Right forelimb (tissue), 1 donor: Measurements from ENCODE around the gene RNF224.

Experiments
- DNase-seq: peaks from one replicate; pipeline ENCODE4 v3.0.0-alpha.2; 2018

Gene RNF224

GRCh38 chr9:137216188-137216965 lies 10.9 kb upstream of the RNF224 start:
- DNase-seq, result no peak

- no peak for DNase-seq
Observed at GRCh38 chr9:137217276-137218211, 9.8 kb upstream of the RNF224 start.

- DNase-seq, result no peak
Observed at GRCh38 chr9:137218212-137218753, 9.0 kb upstream of the RNF224 start.

- no peak for DNase-seq
Observed at GRCh38 chr9:137218754-137219271, 8.5 kb upstream of the RNF224 start.

GRCh38 chr9:137219757-137220316 lies 7.5 kb upstream of the RNF224 start:
- no peak for DNase-seq

GRCh38 chr9:137220317-137221094 lies 6.8 kb upstream of the RNF224 start:
- no peak for DNase-seq

- DNase-seq, result no peak
Observed at GRCh38 chr9:137221095-137221505, 6.2 kb upstream of the RNF224 start.

GRCh38 chr9:137221506-137222111 lies 5.7 kb upstream of the RNF224 start:
- no peak for DNase-seq

GRCh38 chr9:137222190-137223077 lies 4.9 kb upstream of the RNF224 start, which contains the start of gene RNF208:
Gene RNF208 (minus strand): TSS chr9:137222240. CDS start chr9:137221212, 1,028 bp downstream.
- no peak for DNase-seq

- peak; percentile 96 for DNase-seq
Observed at GRCh38 chr9:137223078-137223970, 4.0 kb upstream of the RNF224 start.

- no peak for DNase-seq
Observed at GRCh38 chr9:137224830-137225694, 2.2 kb upstream of the RNF224 start, which contains the start of gene CYSRT1. Gene CYSRT1 (plus strand): TSS chr9:137225174. CDS start chr9:137225622, 448 bp downstream.

GRCh38 chr9:137225699-137226331 lies 1.5 kb upstream of the RNF224 start:
- DNase-seq, result no peak

- no peak for DNase-seq
Observed at GRCh38 chr9:137226338-137227053, 806 bp upstream of the RNF224 start.

GRCh38 chr9:137227853-137228505 lies 677 bp downstream of the RNF224 start:
- no peak for DNase-seq

GRCh38 chr9:137228506-137228967 lies 1.2 kb downstream of the RNF224 start:
- no peak for DNase-seq
